Measurements from ENCODE around the gene TBC1D19. TPM values are rescaled to one million over a fixed set of nuclear protein-coding genes. Genes with fewer than 3 reads are reported as not detected.

Gene TBC1D19
- total RNA-seq, 1 experiment from 2014 or later = 12.8 TPM

GRCh38 chr4:26727844-26728243 is 144.0 kb downstream of the TBC1D19 start:
- no peaks in the 10 kb centered on the region for H3K4me1 ChIP-seq (replicated peaks; ENCODE audit: insufficient read depth)
- CTCF ChIA-PET = no interaction called here
- no peaks in the 10 kb centered on the region for H3K27me3 ChIP-seq (ENCODE audit: insufficient read depth, low read depth)
- H2AFZ ChIP-seq = no peak overlapping the region
- no TSS peak for BruUV-seq (replicated peaks)
- H3K9me2 ChIP-seq (ENCODE audit: insufficient read depth) = no peaks in the 10 kb centered on the region
- no peaks in the 10 kb centered on the region for H3K9me3 ChIP-seq (ENCODE audit: insufficient read depth, low read depth)
- TF ChIP-seq CTCF (conservative IDR thresholded peaks at IDR 0.05) (no peak), EZH2 (IDR thresholded peaks at IDR 0.05; ENCODE audit: low read depth) (no peak)
- no peaks in the 10 kb centered on the region for H3F3A ChIP-seq (ENCODE audit: insufficient read depth, low read depth)
- H3K27ac ChIP-seq = no peak overlapping the region
- no peaks in the 10 kb centered on the region for H4K20me1 ChIP-seq (ENCODE audit: insufficient read depth)
- H3K4me2 ChIP-seq = no peak overlapping the region
- H3K4me3 ChIP-seq = no peak overlapping the region
- no peaks in the 10 kb centered on the region for H3K36me3 ChIP-seq (ENCODE audit: low read depth)
- intact Hi-C loops (cut with micrococcal nuclease; ENCODE audit: unreplicated experiment) = loop anchor here (10.0 kb wide), 1 partner anchor 127 kb away; no protein-coding TSS in a partner anchor
- POLR2A ChIA-PET (ENCODE audit: unreplicated experiment) = no interaction called here
- H3K79me2 ChIP-seq (ENCODE audit: low read depth) = no peaks in the 10 kb centered on the region
- DNase-seq = no peak

GRCh38 chr4:26729027-26729426 is 145.1 kb downstream of the TBC1D19 start:
- CTCF ChIA-PET = no interaction called here
- intact Hi-C loops (cut with micrococcal nuclease; ENCODE audit: unreplicated experiment) = loop anchor here (10.0 kb wide), 1 partner anchor 126 kb away; no protein-coding TSS in a partner anchor
- no peaks in the 10 kb centered on the region for H3K9me3 ChIP-seq (ENCODE audit: insufficient read depth, low read depth)

GRCh38 chr4:26729547-26729946 is 145.7 kb downstream of the TBC1D19 start:
- Histone ChIP-seq H2AFZ (no peak overlapping the region), H3K9me3 (ENCODE audit: insufficient read depth, low read depth) (no peaks in the 10 kb centered on the region), H3F3A (ENCODE audit: insufficient read depth, low read depth) (no peaks in the 10 kb centered on the region), H3K9me2 (ENCODE audit: insufficient read depth) (no peaks in the 10 kb centered on the region), H3K27ac (no peak overlapping the region), H3K4me3 (no peak overlapping the region), H3K4me1 (replicated peaks; ENCODE audit: insufficient read depth) (no peaks in the 10 kb centered on the region), H3K27me3 (ENCODE audit: insufficient read depth, low read depth) (no peaks in the 10 kb centered on the region), H3K79me2 (ENCODE audit: low read depth) (no peaks in the 10 kb centered on the region), H3K4me2 (no peak overlapping the region), H3K36me3 (ENCODE audit: low read depth) (no peaks in the 10 kb centered on the region), H4K20me1 (ENCODE audit: insufficient read depth) (no peaks in the 10 kb centered on the region)
- BruUV-seq (replicated peaks) = no TSS peak
- POLR2A ChIA-PET (ENCODE audit: unreplicated experiment) = no interaction called here
- CTCF ChIA-PET = no interaction called here
- TF ChIP-seq CTCF (conservative IDR thresholded peaks at IDR 0.05) (no peak), EZH2 (IDR thresholded peaks at IDR 0.05; ENCODE audit: low read depth) (no peak)
- no peak for DNase-seq
- intact Hi-C loops (cut with micrococcal nuclease; ENCODE audit: unreplicated experiment) = loop anchor here (10.0 kb wide), 1 partner anchor 125 kb away; no protein-coding TSS in a partner anchor

More at GRCh38 chr4:26729027-26729426, 145.1 kb downstream of the TBC1D19 start:
- Histone ChIP-seq H3K4me1 (replicated peaks; ENCODE audit: insufficient read depth) (no peaks in the 10 kb centered on the region), H3K9me2 (ENCODE audit: insufficient read depth) (no peaks in the 10 kb centered on the region), H3K27ac (no peak overlapping the region), H3K27me3 (ENCODE audit: insufficient read depth, low read depth) (no peaks in the 10 kb centered on the region), H3K4me2 (no peak overlapping the region), H4K20me1 (ENCODE audit: insufficient read depth) (no peaks in the 10 kb centered on the region), H3K4me3 (no peak overlapping the region), H3K36me3 (ENCODE audit: low read depth) (no peaks in the 10 kb centered on the region), H3K79me2 (ENCODE audit: low read depth) (no peaks in the 10 kb centered on the region), H3F3A (ENCODE audit: insufficient read depth, low read depth) (no peaks in the 10 kb centered on the region), H2AFZ (no peak overlapping the region)
- no peak for DNase-seq
- TF ChIP-seq CTCF (conservative IDR thresholded peaks at IDR 0.05) = no peak
- no peak for TF ChIP-seq EZH2 (IDR thresholded peaks at IDR 0.05; ENCODE audit: low read depth)
- no TSS peak for BruUV-seq (replicated peaks)
- POLR2A ChIA-PET (ENCODE audit: unreplicated experiment) = no interaction called here
